Lower lobe of right lung (tissue), 2 donors: ENCODE data around the gene TRMT61A. TPM values are rescaled to one million over a fixed set of nuclear protein-coding genes. Genes with fewer than 3 reads are reported as not detected.

Experiments used
- ATAC-seq, 2 donors: fragments of 200-7000 bp; cut with Tn5 transposase; one replicate each; pipeline ENCODE4 v1.9.1; 2020 to 2022; ENCODE audit warnings: mild to moderate bottlenecking in 2 of 2, moderate library complexity in 2 of 2
- DNase-seq: peaks from one replicate; pipeline ENCODE4 v3.0.0-alpha.2; 2020
- H3K27ac ChIP-seq: fragments of 200-600 bp; one replicate; pipeline ENCODE4 v1.8.0; 2022
- H3K27me3 ChIP-seq: fragments of 200-600 bp; one replicate; pipeline ENCODE4 v1.8.0; 2022; ENCODE audit warnings: low read depth
- H3K36me3 ChIP-seq: fragments of 200-600 bp; one replicate; pipeline ENCODE4 v1.8.0; 2022; ENCODE audit warnings: mild to moderate bottlenecking
- H3K4me1 ChIP-seq: fragments of 200-600 bp; one replicate; pipeline ENCODE4 v1.8.0; 2022
- H3K4me3 ChIP-seq: fragments of 200-600 bp; one replicate; pipeline ENCODE4 v1.8.0; 2022; ENCODE audit warnings: mild to moderate bottlenecking
- H3K9me3 ChIP-seq: fragments of 200-600 bp; one replicate; pipeline ENCODE4 v1.8.0; 2022
- CTCF ChIP-seq: fragments of 200-600 bp; IDR thresholded peaks from one replicate; pipeline ENCODE4 v1.8.0; 2022; ENCODE audit warnings: antibody characterized with exemption, mild to moderate bottlenecking
- intact Hi-C: fragments of 100-400 bp; cut with DNase I; formaldehyde crosslinking; loops from one replicate; pipeline ENCODE4 v1.11.0; 2022
- total RNA-seq: library from RNA; stranded (reverse); fragmentation: NEBNext Ultra II Directional; extraction: Animal tissue kit (Norgen Biotek cat#: 25700); gene quantifications from one replicate; pipeline ENCODE4 v1.2.1, GENCODE V29; 2021
- donor health status: DM: no; HTN: yes; CAD: no; lungs with severe emphysema.

TRMT61A gene
- total RNA-seq, 1 donor from 2014 or later = 11.0 TPM

GRCh38 chr14:103501921-103502669 is 26.9 kb upstream of the TRMT61A start:
- intact Hi-C loops = no loop called here
- no peak for DNase-seq

GRCh38 chr14:103502877-103503276 is 26.1 kb upstream of the TRMT61A start:
- Histone ChIP-seq H3K4me3 (no peak overlapping the region), H3K27me3 (no peaks in the 10 kb centered on the region), H3K9me3 (no peaks in the 10 kb centered on the region), H3K4me1 (peaks cover 9% of the 10 kb centered on the region), H3K27ac (no peak overlapping the region), H3K36me3 (peaks cover 91% of the 10 kb centered on the region)
- ATAC-seq = no peak
- DNase-seq = no peak
- intact Hi-C loops = no loop called here
- TF ChIP-seq CTCF = no peak

More at GRCh38 chr14:103501921-103502669, 26.9 kb upstream of the TRMT61A start:
- no peak overlapping the region for H3K4me3 ChIP-seq
- H3K36me3 ChIP-seq = peaks cover 94% of the 10 kb centered on the region
- no peak overlapping the region for H3K27ac ChIP-seq
- no peaks in the 10 kb centered on the region for H3K27me3 ChIP-seq
- no peak for ATAC-seq
- no peak for TF ChIP-seq CTCF
- H3K9me3 ChIP-seq = no peaks in the 10 kb centered on the region
- peaks cover 9% of the 10 kb centered on the region for H3K4me1 ChIP-seq

- intact Hi-C loops = no loop called here
- Histone ChIP-seq H3K9me3 (no peaks in the 10 kb centered on the region), H3K36me3 (peaks cover 91% of the 10 kb centered on the region), H3K27me3 (no peaks in the 10 kb centered on the region), H3K4me1 (peaks cover 9% of the 10 kb centered on the region), H3K4me3 (no peak overlapping the region), H3K27ac (no peak overlapping the region)
- no peak for TF ChIP-seq CTCF
- no peak for DNase-seq
- ATAC-seq = no peak
These were observed 25.7 kb upstream of the TRMT61A start for GRCh38 chr14:103503296-103503695.

GRCh38 chr14:103504991-103505565 is 23.9 kb upstream of the TRMT61A start:
- Histone ChIP-seq H3K4me3 (no peak overlapping the region), H3K4me1 (peaks cover 7% of the 10 kb centered on the region), H3K27ac (no peak overlapping the region), H3K27me3 (no peaks in the 10 kb centered on the region), H3K9me3 (no peaks in the 10 kb centered on the region), H3K36me3 (peaks cover 88% of the 10 kb centered on the region)
- DNase-seq (no peak), ATAC-seq (no peak)
- TF ChIP-seq CTCF = no peak
- intact Hi-C loops = no loop called here

DNA sequence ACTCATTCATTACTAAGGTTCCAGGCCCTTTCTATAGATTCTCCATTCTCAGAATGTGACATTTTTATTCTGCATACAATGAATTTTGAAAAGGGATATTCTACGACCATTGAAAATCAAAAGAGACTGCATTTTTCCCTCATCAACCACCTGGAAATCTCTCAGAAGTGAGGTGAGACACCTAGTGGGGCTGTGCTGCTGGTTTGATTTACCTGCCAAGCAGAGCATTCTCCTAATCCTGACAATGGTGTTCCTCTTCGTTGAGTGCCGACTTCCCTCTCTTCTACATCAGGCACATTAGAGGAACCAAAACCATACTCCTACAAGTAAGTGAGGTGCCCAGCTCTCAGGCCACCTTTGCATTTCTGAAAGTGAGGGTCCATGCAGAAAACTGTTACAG is 21.2 kb upstream of the TRMT61A start:
- H3K36me3 ChIP-seq = peaks cover 79% of the 10 kb centered on the region
- peaks cover 10% of the 10 kb centered on the region for H3K4me1 ChIP-seq
- H3K27me3 ChIP-seq = no peaks in the 10 kb centered on the region
- no peak overlapping the region for H3K27ac ChIP-seq
- no peak for TF ChIP-seq CTCF
- H3K4me3 ChIP-seq = no peak overlapping the region
- ATAC-seq = no peak
- no peaks in the 10 kb centered on the region for H3K9me3 ChIP-seq
- no peak for DNase-seq
- intact Hi-C loops = no loop called here
